Adrenal gland (tissue), 19 donors: Measurements from ENCODE around the gene HOXA3. TPM values are rescaled to one million over a fixed set of nuclear protein-coding genes. Genes with fewer than 3 reads are reported as not detected.

ENCODE experiments used
- DNase-seq, 7 donors: peaks; one replicate each; pipeline ENCODE4 v3.0.0-alpha.2; 2019 to 2020
- H3K27ac ChIP-seq, 5 donors: fragments of 200-600 bp; sonication (generic) in 4 of 5; 1 replicate in 3 of 5; 2 replicates in 2 of 5; pipeline versions ENCODE4 v1.5.1 to v1.8.0; 2016 to 2020; ENCODE audit warnings: mild to moderate bottlenecking in 1 of 5
- H3K27me3 ChIP-seq: fragments of 200-600 bp; 2 replicates; pipeline ENCODE4 v1.8.0; 2021
- H3K36me3 ChIP-seq, 2 donors: fragments of 200-600 bp; replicated peaks in 1 of 2; 1 replicate in 1 of 2; 2 replicates in 1 of 2; pipeline versions ENCODE4 v1.5.1 to v1.8.0; 2018 to 2022
- H3K4me1 ChIP-seq, 2 donors: fragments of 200-600 bp; replicated peaks in 1 of 2; 1 replicate in 1 of 2; 2 replicates in 1 of 2; pipeline versions ENCODE4 v1.5.1 to v1.8.0; 2018 to 2021
- H3K4me3 ChIP-seq, 4 donors: fragments of 200-600 bp; sonication (generic) in 3 of 4; one replicate each; pipeline ENCODE4 v1.5.1; 2016 to 2018
- H3K9me3 ChIP-seq, 3 donors: fragments of 200-600 bp; sonication (generic) in 1 of 3; replicated peaks in 1 of 3; 1 replicate in 2 of 3; 2 replicates in 1 of 3; pipeline versions ENCODE4 v1.5.1 to v1.8.0; 2016 to 2021
- POLR2A ChIP-seq, 2 donors: fragments of 450-650 bp; IDR thresholded peaks; one replicate each; pipeline ENCODE4 v1.6.1; 2017; ENCODE audit warnings: antibody characterized with exemption in 2 of 2, mild to moderate bottlenecking in 2 of 2, moderate library complexity in 1 of 2
- WGBS, 4 donors: extraction: QIAGEN DNeasy Blood & Tissue Kit in 2 of 4; methylation state at CpG; one replicate each; pipeline versions ENCODE4 v1.1.5 to v1.1.7; 2013 to 2017; 5-methylcytosine and 5-hydroxymethylcytosine counted together
- intact Hi-C, 2 donors: fragments of 100-400 bp; cut with DNase I; formaldehyde crosslinking; loops; one replicate each; pipeline versions ENCODE4 v1.14.1 to v1.15.0; 2022 to 2023
- long read RNA-seq, 10 donors: library from polyadenylated mRNA in 3 of 10; unstranded in 2 of 10; stranded (forward) in 1 of 10; transcript quantifications; one replicate each; pipeline ENCODE4 v2.0.0 and lab custom pipeline, GENCODE V29; 2021 to 2026
- polyA plus RNA-seq, 3 donors: library from polyadenylated mRNA; stranded (reverse); fragments of 200-250 nt in 2 of 3; fragments of 350-450 nt in 1 of 3; fragmentation: Illumina TruSeq in 1 of 3; extraction: RNeasy Lipid Tissue Mini Kit (QIAGEN cat#74804) in 1 of 3; gene quantifications; one replicate each; pipeline ENCODE4 v1.2.3, GENCODE V29; 2013 to 2014
- total RNA-seq, 9 donors: library from RNA; depleted of rRNA in 4 of 9; stranded (reverse); fragments of >200 nt in 4 of 9; fragments of 120-200 nt in 1 of 9; fragmentation: NEBNext Ultra II Directional in 1 of 9; extraction: Animal tissue kit (Norgen Biotek cat#: 25700) in 1 of 9; gene quantifications; one replicate each; pipeline versions ENCODE4 v1.1.0 to v1.2.4, GENCODE V29; 2013 to 2023
- TF ChIP-seq, protein P1 (sequence below), 6 experiments: fragments of 450-650 bp in 4 of 6; fragments of 200-600 bp in 2 of 6; sonication (generic) in 1 of 6; IDR thresholded peaks; 1 replicate in 5 of 6; 2 replicates in 1 of 6; pipeline versions ENCODE4 v1.5.1 to v1.8.0; 2016 to 2021; ENCODE audit warnings: antibody characterized with exemption in 6 of 6, mild to moderate bottlenecking in 2 of 6, moderate library complexity in 1 of 6
- donor health status: healthy with polysubstance abuse.
- donor health status: Bipolar disorder and iron deficiency.
- donor health status: DM: yes; HTN: yes; CAD: no.
- donor health status: DM: no; HTN: no; CAD: no.
- donor health status: DM: no; HTN: no; CAD: no.
- donor health status: DM: yes; HTN: yes; CAD: no.

The HOXA3 gene
- total RNA-seq, result 10 to 100 TPM in 2 of 9 donors, 1 to 10 TPM in 7; 2.3 to 32.7 (median 4.0) TPM
- polyA plus RNA-seq, result 1 to 10 TPM; 1.0 to 3.7 (median 2.8) TPM
- long read RNA-seq, donor 1, result 0 reads
- long read RNA-seq, donor 2, partial matches to known transcripts, result 8 of 8 reads
- long read RNA-seq, donor 2, other reads (novel, unspliced or antisense), result 0 of 8 reads
- long read RNA-seq, donor 3, result 0 reads
- long read RNA-seq, donor 4, result 0 reads
- long read RNA-seq, donor 5, partial matches to known transcripts, result 0 of 2 reads
- long read RNA-seq, donor 5, other reads (novel, unspliced or antisense), result 2 of 2 reads
- long read RNA-seq, donor 6, result 0 reads
- long read RNA-seq, donor 7, partial matches to known transcripts, result 0 of 3 reads
- long read RNA-seq, donor 7, other reads (novel, unspliced or antisense), result 0 of 3 reads
- long read RNA-seq, donor 8, result 0 reads
- long read RNA-seq, donor 9, partial matches to known transcripts, result 0 of 1 reads
- long read RNA-seq, donor 9, other reads (novel, unspliced or antisense), result 0 of 1 reads
- long read RNA-seq, donor 10, result 0 reads

DNA sequence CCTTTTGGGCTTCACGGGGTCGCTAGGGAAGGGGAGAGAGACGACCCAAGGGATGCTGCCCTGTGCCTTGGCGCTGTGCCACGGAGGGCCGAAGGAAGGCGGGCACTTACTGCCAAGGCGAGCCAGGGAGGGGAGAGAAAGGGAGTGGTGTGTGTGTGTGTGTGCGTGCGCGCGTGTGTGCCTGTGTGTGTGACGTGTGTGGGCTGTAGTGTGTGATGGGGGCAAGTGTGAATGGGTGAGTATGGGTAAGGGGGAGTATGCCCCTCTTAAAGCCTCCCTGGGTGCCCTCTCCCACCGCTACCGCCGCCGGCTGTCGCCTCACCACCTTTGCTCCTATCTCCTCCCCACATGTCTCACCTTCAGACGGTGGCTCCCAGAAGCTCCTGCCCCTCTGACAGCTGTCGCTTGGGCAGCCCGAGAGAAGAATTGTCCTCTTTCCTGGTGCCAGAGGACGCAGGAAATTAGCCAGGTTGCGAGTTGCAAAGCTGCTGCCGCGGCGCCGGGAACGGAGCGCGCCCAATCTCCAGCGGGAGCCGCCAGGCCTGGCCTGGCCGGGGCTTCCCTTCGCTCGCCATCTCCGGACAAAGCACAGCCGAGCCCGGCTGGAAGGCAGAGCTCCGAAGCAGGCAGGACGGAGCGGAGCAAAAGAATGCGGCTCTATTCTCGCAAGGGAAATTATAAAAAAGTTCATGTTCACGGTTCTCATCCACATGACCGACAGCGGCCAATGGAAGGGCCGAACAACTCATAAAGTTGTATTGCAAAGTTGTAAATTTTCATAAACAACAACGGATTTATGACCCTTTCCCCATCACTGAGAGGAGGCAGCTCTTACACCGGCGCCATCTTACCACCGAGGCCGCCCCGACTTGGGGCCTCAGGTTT is at the start of gene HOXA3:
Gene HOXA3 (minus strand): TSS at position 653 of the 885 bp plus-strand sequence. CDS start 41,943 bp downstream, outside the sequence.
- Histone ChIP-seq H3K27me3 (no peaks in the 10 kb centered on the region), H3K4me1 (peaks cover 13 to 36% of the 10 kb centered on the region in 2 donors), H3K36me3 (no peaks in the 10 kb centered on the region), H3K4me3 (peak within 1 kb of the TSS in 1 of 4 donors; percentile 63), H3K27ac (peak within 1 kb of the TSS in 4 of 5 donors; percentile 92 to 99 (median 96)), H3K9me3 (no peaks in the 10 kb centered on the region)
- 34 to 56% (median 47%) methylated on average over 49 to 53 of the region's 53 CpGs for WGBS, 4 donors
- TF ChIP-seq, protein P1, sequence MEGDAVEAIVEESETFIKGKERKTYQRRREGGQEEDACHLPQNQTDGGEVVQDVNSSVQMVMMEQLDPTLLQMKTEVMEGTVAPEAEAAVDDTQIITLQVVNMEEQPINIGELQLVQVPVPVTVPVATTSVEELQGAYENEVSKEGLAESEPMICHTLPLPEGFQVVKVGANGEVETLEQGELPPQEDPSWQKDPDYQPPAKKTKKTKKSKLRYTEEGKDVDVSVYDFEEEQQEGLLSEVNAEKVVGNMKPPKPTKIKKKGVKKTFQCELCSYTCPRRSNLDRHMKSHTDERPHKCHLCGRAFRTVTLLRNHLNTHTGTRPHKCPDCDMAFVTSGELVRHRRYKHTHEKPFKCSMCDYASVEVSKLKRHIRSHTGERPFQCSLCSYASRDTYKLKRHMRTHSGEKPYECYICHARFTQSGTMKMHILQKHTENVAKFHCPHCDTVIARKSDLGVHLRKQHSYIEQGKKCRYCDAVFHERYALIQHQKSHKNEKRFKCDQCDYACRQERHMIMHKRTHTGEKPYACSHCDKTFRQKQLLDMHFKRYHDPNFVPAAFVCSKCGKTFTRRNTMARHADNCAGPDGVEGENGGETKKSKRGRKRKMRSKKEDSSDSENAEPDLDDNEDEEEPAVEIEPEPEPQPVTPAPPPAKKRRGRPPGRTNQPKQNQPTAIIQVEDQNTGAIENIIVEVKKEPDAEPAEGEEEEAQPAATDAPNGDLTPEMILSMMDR (IDR thresholded peaks at IDR 0.05), result no peak
- TF ChIP-seq POLR2A (IDR thresholded peaks at IDR 0.05), result peak in 1 of 2 donors; percentile 23
- peak; percentile 9 to 60 (median 46) for DNase-seq
- intact Hi-C loops, result no loop called here

- WGBS, 4 donors, result 22 to 55% (median 39%) methylated on average over 3 to 4 of the region's 4 CpGs
- H3K4me3 ChIP-seq, result no peak overlapping the region
- DNase-seq, result no peak
- H3K9me3 ChIP-seq, result no peaks in the 10 kb centered on the region
- intact Hi-C loops, result loop anchor here (10.0 kb wide), 2 partner anchors 373 to 813 kb away; no protein-coding TSS in a partner anchor
- H3K27ac ChIP-seq, result no peak overlapping the region
- no peaks in the 10 kb centered on the region for H3K36me3 ChIP-seq
- TF ChIP-seq, protein P1 (IDR thresholded peaks at IDR 0.05), result no peak
- TF ChIP-seq POLR2A (IDR thresholded peaks at IDR 0.05), result no peak
- peaks cover 94% of the 10 kb centered on the region for H3K27me3 ChIP-seq
- peaks cover 0 to 19% of the 10 kb centered on the region in 2 donors for H3K4me1 ChIP-seq
These were observed 49.2 kb upstream of the HOXA3 start for GRCh38 chr7:27201580-27202017.

- peaks cover 94% of the 10 kb centered on the region for H3K27me3 ChIP-seq
These were observed 48.6 kb upstream of the HOXA3 start for GRCh38 chr7:27200761-27201579.

More at GRCh38 chr7:27200761-27201579, 48.6 kb upstream of the HOXA3 start:
- Histone ChIP-seq H3K4me1 (peaks cover 0 to 23% of the 10 kb centered on the region in 2 donors), H3K27ac (no peak overlapping the region), H3K9me3 (no peaks in the 10 kb centered on the region), H3K36me3 (no peaks in the 10 kb centered on the region), H3K4me3 (no peak overlapping the region)
- DNase-seq, result peak in 3 of 7 donors; percentile 11 to 49 (median 18)
- intact Hi-C loops, result loop anchor here (10.0 kb wide), 2 partner anchors 374 to 814 kb away; no protein-coding TSS in a partner anchor
- no peak for TF ChIP-seq POLR2A (IDR thresholded peaks at IDR 0.05)
- TF ChIP-seq, protein P1 (IDR thresholded peaks at IDR 0.05), result no peak
- WGBS, 4 donors, result 25 to 32% (median 26%) methylated on average over 11 to 14 of the region's 14 CpGs
